ENCODE measurements around the gene ADAMTS12. TPM values are rescaled to one million over a fixed set of nuclear protein-coding genes. Genes with fewer than 3 reads are reported as not detected.

Gene ADAMTS12
- total and polyA plus RNA-seq, 2 of the 8 experiments (the other 6 are each of a cell fraction or from before 2014, with no cell fraction given), result 6.4 to 12.8 TPM

- no peak for TF ChIP-seq POU5F1 (IDR thresholded peaks at IDR 0.05; ENCODE audit: low read depth, low read length)
- TF ChIP-seq GABPA (IDR thresholded peaks at IDR 0.05; ENCODE audit: borderline replicate concordance, insufficient read depth, low read length), result no peak
- TF ChIP-seq TAF7 (optimal IDR thresholded peaks at IDR 0.05; ENCODE audit: borderline replicate concordance, low read depth, low read length), result no peak
- no peak for TF ChIP-seq RNF2 (IDR thresholded peaks at IDR 0.05; ENCODE audit: borderline replicate concordance, low read depth, low read length, missing control alignments, poor library complexity, severe bottlenecking)
- no peak for TF ChIP-seq CEBPB (IDR thresholded peaks at IDR 0.05; ENCODE audit: low read depth, low read length)
These were observed 399.8 kb downstream of the ADAMTS12 start (continued) for GRCh38 chr5:33491941-33492340.

All from H1 (cell line).